H9 (cell line): Measurements from ENCODE around the gene PAFAH1B1. TPM values are rescaled to one million over a fixed set of nuclear protein-coding genes. Genes with fewer than 3 reads are reported as not detected.

Experiments used
- DNase-seq: peaks from one replicate; pipeline ENCODE4 v3.0.0-alpha.2; 2017
- H2AFZ ChIP-seq: one replicate; pipeline ENCODE4 v1.6.1; 2013; ENCODE audit warnings: mild to moderate bottlenecking, low read length, control low read depth, moderate library complexity
- H2AK5ac ChIP-seq: 2 replicates; pipeline ENCODE4 v1.6.1; 2013; ENCODE audit warnings: low read length, control low read depth, mixed read lengths; ENCODE audit not compliant: insufficient read length
- H2BK120ac ChIP-seq: one replicate; pipeline ENCODE4 v1.6.1; 2013; ENCODE audit warnings: low read depth, mild to moderate bottlenecking, low read length, control low read depth, inconsistent platforms; ENCODE audit not compliant: poor library complexity, severe bottlenecking
- H2BK12ac ChIP-seq: 2 replicates; pipeline ENCODE4 v1.6.1; 2013; ENCODE audit warnings: low read length, control low read depth, mixed read lengths, low read depth; ENCODE audit not compliant: insufficient read length
- H2BK15ac ChIP-seq: 2 replicates; pipeline ENCODE4 v1.6.1; 2013; ENCODE audit warnings: low read depth, low read length, control low read depth
- H2BK20ac ChIP-seq: one replicate; pipeline ENCODE4 v1.6.1; 2013; ENCODE audit warnings: low read depth, mild to moderate bottlenecking, low read length, control low read depth, inconsistent platforms; ENCODE audit not compliant: poor library complexity, severe bottlenecking
- H2BK5ac ChIP-seq: 2 replicates; pipeline ENCODE4 v1.6.1; 2013; ENCODE audit warnings: low read length, control low read depth, mixed read lengths; ENCODE audit not compliant: insufficient read length
- H3K14ac ChIP-seq: 2 replicates; pipeline ENCODE4 v1.6.1; 2013; ENCODE audit warnings: low read length, control low read depth; ENCODE audit not compliant: insufficient read depth
- H3K18ac ChIP-seq: 2 replicates; pipeline ENCODE4 v1.6.1; 2013; ENCODE audit warnings: low read depth, mild to moderate bottlenecking, mixed read lengths, low read length, control low read depth; ENCODE audit not compliant: insufficient read length
- H3K23ac ChIP-seq: 2 replicates; pipeline ENCODE4 v1.6.1; 2013; ENCODE audit warnings: low read length, control low read depth, mixed read lengths, low read depth; ENCODE audit not compliant: insufficient read length
- H3K23me2 ChIP-seq: 2 replicates; pipeline ENCODE4 v1.6.1; 2013; ENCODE audit warnings: low read depth, mild to moderate bottlenecking, mixed read lengths, low read length, control low read depth; ENCODE audit not compliant: insufficient read length, poor library complexity, severe bottlenecking
- H3K27ac ChIP-seq: 2 replicates; pipeline ENCODE4 v1.5.1; 2013; ENCODE audit warnings: low read length, control low read depth, mixed read lengths, low read depth; ENCODE audit not compliant: insufficient read length
- H3K27me3 ChIP-seq: 2 replicates; pipeline ENCODE4 v1.6.1; 2013; ENCODE audit warnings: low read length, control low read depth, inconsistent platforms; ENCODE audit not compliant: insufficient read depth
- H3K4ac ChIP-seq: 2 replicates; pipeline ENCODE4 v1.6.1; 2013; ENCODE audit warnings: low read depth, mild to moderate bottlenecking, control low read depth, inconsistent platforms, low read length, moderate library complexity
- H3K4me1 ChIP-seq: 2 replicates; pipeline ENCODE4 v1.6.1; 2013; ENCODE audit warnings: low read length, control low read depth, inconsistent platforms; ENCODE audit not compliant: insufficient read depth
- H3K4me2 ChIP-seq: 2 replicates; pipeline ENCODE4 v1.6.1; 2013; ENCODE audit warnings: low read length, control low read depth, mixed read lengths; ENCODE audit not compliant: insufficient read length, insufficient read depth
- H3K56ac ChIP-seq: 2 replicates; pipeline ENCODE4 v1.6.1; 2013; ENCODE audit warnings: low read depth, mild to moderate bottlenecking, mixed read lengths, low read length, control low read depth; ENCODE audit not compliant: insufficient read length
- H3K79me1 ChIP-seq: 2 replicates; pipeline ENCODE4 v1.6.1; 2013; ENCODE audit warnings: low read depth, mild to moderate bottlenecking, moderate library complexity, low read length, control low read depth, inconsistent platforms; ENCODE audit not compliant: insufficient read depth, poor library complexity, severe bottlenecking
- H3K79me2 ChIP-seq: 2 replicates; pipeline ENCODE4 v1.6.1; 2013; ENCODE audit warnings: low read length, control low read depth, inconsistent platforms; ENCODE audit not compliant: insufficient read depth
- H3K9ac ChIP-seq: 2 replicates; pipeline ENCODE4 v1.6.1; 2013; ENCODE audit warnings: low read length, control low read depth, mixed read lengths; ENCODE audit not compliant: insufficient read length; ENCODE audit errors: extremely low read depth
- H3K9me3 ChIP-seq: one replicate; pipeline ENCODE4 v1.6.1; 2013; ENCODE audit warnings: low read depth, low read length, inconsistent platforms; ENCODE audit not compliant: control insufficient read depth
- H3T11ph ChIP-seq: one replicate; pipeline ENCODE4 v1.6.1; 2013; ENCODE audit warnings: mild to moderate bottlenecking, low read length, control low read depth, inconsistent platforms
- H4K20me1 ChIP-seq: one replicate; pipeline ENCODE4 v1.6.1; 2013; ENCODE audit not compliant: control insufficient read depth, insufficient read length, insufficient read depth
- H4K5ac ChIP-seq: 2 replicates; pipeline ENCODE4 v1.6.1; 2013; ENCODE audit warnings: low read depth, mild to moderate bottlenecking, mixed read lengths, low read length, control low read depth; ENCODE audit not compliant: insufficient read length
- H4K8ac ChIP-seq: replicated peaks from 2 replicates; pipeline ENCODE4 v1.6.1; 2013; ENCODE audit warnings: low read length, control low read depth, mixed read lengths, low read depth; ENCODE audit not compliant: insufficient read length
- H4K91ac ChIP-seq: 2 replicates; pipeline ENCODE4 v1.6.1; 2013; ENCODE audit warnings: low read depth, mild to moderate bottlenecking, moderate library complexity, mixed read lengths, low read length, control low read depth; ENCODE audit not compliant: insufficient read length
- H3K27ac Mint-ChIP-seq, 3 experiments: 2 replicates in 2 of 3; 3 replicates in 1 of 3; pipeline ENCODE4 v1.8.0; 2020 to 2021; ENCODE audit warnings: mixed read lengths in 3 of 3, mild to moderate bottlenecking in 1 of 3, moderate library complexity in 1 of 3
- H3K27me3 Mint-ChIP-seq: 2 replicates; pipeline ENCODE4 v1.8.0; 2021; ENCODE audit warnings: low read depth, mild to moderate bottlenecking, moderate library complexity, mixed read lengths
- H3K36me3 Mint-ChIP-seq, 3 experiments: 2 replicates in 2 of 3; 3 replicates in 1 of 3; pipeline ENCODE4 v1.8.0; 2020 to 2021; ENCODE audit warnings: low read depth in 3 of 3, mixed read lengths in 3 of 3; ENCODE audit not compliant: insufficient read depth in 1 of 3
- H3K4me1 Mint-ChIP-seq, 2 experiments: 2 replicates each; pipeline ENCODE4 v1.8.0; 2020; ENCODE audit warnings: mixed read lengths in 2 of 2
- H3K4me3 Mint-ChIP-seq, 2 experiments: 2 replicates in 1 of 2; 3 replicates in 1 of 2; pipeline ENCODE4 v1.8.0; 2020 to 2021; ENCODE audit warnings: mild to moderate bottlenecking in 2 of 2, mixed read lengths in 2 of 2, moderate library complexity in 1 of 2
- H3K9me3 Mint-ChIP-seq, 2 experiments: 2 replicates in 1 of 2; 3 replicates in 1 of 2; pipeline ENCODE4 v1.8.0; 2020; ENCODE audit warnings: mild to moderate bottlenecking in 2 of 2, mixed read lengths in 2 of 2, moderate library complexity in 1 of 2
- WGBS: extraction: QIAGEN DNeasy Blood & Tissue Kit; methylation state at CpG from one replicate; pipeline ENCODE4 v1.1.7; 2013; ENCODE audit warnings: missing lambda C conversion rate, low lambda C conversion rate, mixed read lengths; ENCODE audit not compliant: insufficient read length; ENCODE audit errors: extremely low coverage; 5-methylcytosine and 5-hydroxymethylcytosine counted together
- total RNA-seq: library from RNA; stranded (reverse); gene quantifications from 2 replicates; pipeline ENCODE4 v1.2.1, GENCODE V29; 2021
- TF ChIP-seq, protein P1 (sequence below): fragments of 200-600 bp; sonication (generic); conservative IDR thresholded peaks from 3 replicates; pipeline ENCODE4 v1.8.0; 2021; ENCODE audit warnings: antibody characterized with exemption, mild to moderate bottlenecking

The PAFAH1B1 gene
- total RNA-seq, 1 experiment from 2014 or later: 134 TPM

DNA sequence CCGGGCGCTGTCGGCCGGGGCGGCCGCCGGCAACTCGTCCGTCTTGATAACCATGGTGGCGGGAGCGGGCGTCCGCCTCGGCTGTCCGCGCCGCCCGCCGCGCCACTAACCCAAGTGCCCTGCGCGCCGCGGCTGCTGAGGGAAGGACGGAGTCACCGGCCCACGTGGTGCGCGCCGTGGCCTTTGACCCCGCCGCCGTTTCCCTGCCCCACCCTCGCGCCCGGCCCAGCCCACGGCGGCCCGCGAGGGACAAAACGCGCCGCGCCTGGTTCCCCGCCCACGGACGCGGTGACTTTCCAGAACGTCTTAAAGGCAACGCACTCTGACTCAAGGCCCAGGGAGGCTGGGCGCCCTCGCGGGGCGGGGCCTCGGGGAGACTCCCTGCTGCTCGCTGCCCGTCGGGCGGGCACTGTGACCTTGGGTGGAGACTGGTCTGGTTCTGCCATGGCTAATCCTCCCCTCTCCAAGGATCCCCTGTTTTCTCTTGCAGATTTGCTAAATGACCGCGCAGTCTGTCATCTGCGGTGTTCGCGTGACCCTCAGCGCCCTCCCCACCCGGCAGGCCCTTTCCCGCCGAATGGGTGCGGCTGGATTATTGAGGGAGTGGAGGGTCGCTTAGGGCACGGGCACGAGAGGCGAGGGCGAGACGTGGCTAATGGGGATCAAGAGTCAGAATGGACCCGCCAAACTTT, 118.3 kb downstream of the PAFAH1B1 start, which contains the start of gene CLUH:
Gene CLUH, minus strand, starts transcription at position 157 of the 692 bp plus-strand sequence. Its CDS starts 103 bp downstream, at position 54.
- Histone ChIP-seq H3K9ac (peak within 1 kb of the TSS; percentile 28), H3K23ac (no peak within 1 kb of the TSS), H3T11ph (no peak within 1 kb of the TSS), H3K4me2 (peak within 1 kb of the TSS; percentile 61), H2BK12ac (no peak within 1 kb of the TSS), H3K79me1 (no peaks in the 10 kb centered on the region), H2AFZ (no peak within 1 kb of the TSS), H3K4ac (no peak within 1 kb of the TSS), H3K27ac (no peak within 1 kb of the TSS), H3K23me2 (peaks cover 13% of the 10 kb centered on the region), H3K56ac (no peak within 1 kb of the TSS), H3K9me3 (no peaks in the 10 kb centered on the region), H3K27me3 (no peaks in the 10 kb centered on the region; the same call in 1 of the 2 replicates), H4K20me1 (no peaks in the 10 kb centered on the region), H2BK5ac (no peak within 1 kb of the TSS), H2BK120ac (no peak within 1 kb of the TSS), H4K5ac (no peak within 1 kb of the TSS), H3K18ac (peak within 1 kb of the TSS; percentile 6), H2BK20ac (no peak within 1 kb of the TSS), H2BK15ac (no peak within 1 kb of the TSS; the same call in 1 of the 2 replicates), H3K14ac (peak within 1 kb of the TSS; percentile 77), H2AK5ac (no peak within 1 kb of the TSS), H3K79me2 (peaks cover 17% of the 10 kb centered on the region; the same call in 1 of the 2 replicates), H4K8ac (no peak within 1 kb of the TSS), H4K91ac (no peak within 1 kb of the TSS), H3K4me1 (peaks cover 4% of the 10 kb centered on the region; the same call in 1 of the 2 replicates)
- H3K27ac Mint-ChIP-seq: peak within 1 kb of the TSS in 2 of 3 experiments; percentile 67 to 69; a peak in 3 of 7 replicates
- no CpG with 5 or more reads among the region's 76 CpGs for WGBS
- H3K4me3 Mint-ChIP-seq: peak within 1 kb of the TSS; percentile 80 to 85
- peaks cover 0 to 2% (median 0%) of the 10 kb centered on the region in 3 experiments; a peak in 1 of 7 replicates for H3K36me3 Mint-ChIP-seq
- peak; percentile 82 for DNase-seq
- no peaks in the 10 kb centered on the region; a peak in 1 of 5 replicates for H3K9me3 Mint-ChIP-seq
- TF ChIP-seq, protein P1, sequence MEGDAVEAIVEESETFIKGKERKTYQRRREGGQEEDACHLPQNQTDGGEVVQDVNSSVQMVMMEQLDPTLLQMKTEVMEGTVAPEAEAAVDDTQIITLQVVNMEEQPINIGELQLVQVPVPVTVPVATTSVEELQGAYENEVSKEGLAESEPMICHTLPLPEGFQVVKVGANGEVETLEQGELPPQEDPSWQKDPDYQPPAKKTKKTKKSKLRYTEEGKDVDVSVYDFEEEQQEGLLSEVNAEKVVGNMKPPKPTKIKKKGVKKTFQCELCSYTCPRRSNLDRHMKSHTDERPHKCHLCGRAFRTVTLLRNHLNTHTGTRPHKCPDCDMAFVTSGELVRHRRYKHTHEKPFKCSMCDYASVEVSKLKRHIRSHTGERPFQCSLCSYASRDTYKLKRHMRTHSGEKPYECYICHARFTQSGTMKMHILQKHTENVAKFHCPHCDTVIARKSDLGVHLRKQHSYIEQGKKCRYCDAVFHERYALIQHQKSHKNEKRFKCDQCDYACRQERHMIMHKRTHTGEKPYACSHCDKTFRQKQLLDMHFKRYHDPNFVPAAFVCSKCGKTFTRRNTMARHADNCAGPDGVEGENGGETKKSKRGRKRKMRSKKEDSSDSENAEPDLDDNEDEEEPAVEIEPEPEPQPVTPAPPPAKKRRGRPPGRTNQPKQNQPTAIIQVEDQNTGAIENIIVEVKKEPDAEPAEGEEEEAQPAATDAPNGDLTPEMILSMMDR: no peak
- H3K4me1 Mint-ChIP-seq: peaks cover 34 to 47% of the 10 kb centered on the region in 2 experiments
- peaks cover 16% of the 10 kb centered on the region for H3K27me3 Mint-ChIP-seq
